HG03103 (cell line): ENCODE data around the gene SYP.
"Not testable (repeated sequence)": the region's sequence is repeated elsewhere in the genome, so short reads cannot be mapped to it uniquely, and the experiment has no call there.

Source experiments
- ATAC-seq: cut with Tn5 transposase; IDR thresholded peaks from one replicate; pipeline ENCODE4 v1.9.1; 2021; ENCODE audit warnings: low read depth; ENCODE audit not compliant: unreplicated experiment

The SYP gene

DNA sequence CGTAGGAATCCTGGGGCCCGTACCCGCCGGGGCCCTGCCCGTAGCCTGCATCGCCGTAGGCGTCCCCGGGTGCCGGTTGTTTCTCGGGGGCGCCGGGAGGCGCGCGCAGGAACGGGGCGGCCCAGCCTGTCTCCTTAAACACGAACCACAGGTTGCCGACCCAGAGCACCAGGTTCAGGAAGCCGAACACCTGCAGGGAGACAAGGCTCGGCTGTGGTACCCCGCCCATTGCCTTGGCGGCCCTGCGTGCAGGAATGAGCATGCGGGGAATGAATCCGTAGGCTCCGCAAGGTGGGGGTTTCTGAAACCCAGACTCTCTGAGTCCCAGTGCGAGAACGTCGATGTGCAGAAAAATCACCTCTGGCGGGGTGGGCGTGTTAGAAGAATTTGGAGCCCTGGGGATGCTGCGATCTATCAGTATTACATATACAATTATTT lies 8.4 kb downstream of the SYP start:
- ATAC-seq: peak; percentile 14

DNA sequence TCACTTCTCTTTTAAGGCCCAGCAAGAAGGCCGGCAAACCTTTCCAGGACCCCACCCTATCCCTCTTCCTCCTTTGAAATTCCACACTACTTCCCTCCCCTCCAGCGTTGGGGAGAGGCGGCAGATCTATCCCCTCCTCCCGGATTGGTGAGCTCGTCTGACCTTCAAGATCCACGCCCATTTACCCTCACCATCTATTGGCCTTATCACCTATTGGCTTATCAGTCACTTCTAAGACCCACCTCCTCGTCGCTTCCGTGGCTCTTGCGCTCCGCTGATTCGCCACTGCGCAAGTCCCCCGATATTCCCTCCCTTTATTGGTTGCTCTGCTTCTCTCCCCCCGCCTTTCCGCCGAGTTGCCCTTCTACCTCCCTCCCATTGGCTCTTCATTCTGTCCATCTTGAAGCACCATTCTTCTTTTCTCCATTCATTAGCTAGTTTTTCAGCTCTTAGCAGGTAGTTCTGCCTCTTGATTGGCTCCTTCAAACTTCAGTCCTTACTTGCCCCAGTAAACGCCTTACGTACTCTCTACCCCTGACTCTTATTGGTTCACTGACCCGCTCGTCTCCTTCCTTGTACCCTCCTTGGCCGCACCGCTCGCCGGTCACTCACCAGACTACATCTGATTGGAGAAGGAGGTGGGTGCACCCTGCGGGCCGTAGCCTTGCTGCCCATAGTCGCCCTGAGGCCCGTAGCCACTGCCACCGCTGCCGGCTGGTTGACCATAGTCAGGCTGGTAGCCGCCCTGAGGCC lies 9.0 kb downstream of the SYP start:
- ATAC-seq: peak; percentile 85

DNA sequence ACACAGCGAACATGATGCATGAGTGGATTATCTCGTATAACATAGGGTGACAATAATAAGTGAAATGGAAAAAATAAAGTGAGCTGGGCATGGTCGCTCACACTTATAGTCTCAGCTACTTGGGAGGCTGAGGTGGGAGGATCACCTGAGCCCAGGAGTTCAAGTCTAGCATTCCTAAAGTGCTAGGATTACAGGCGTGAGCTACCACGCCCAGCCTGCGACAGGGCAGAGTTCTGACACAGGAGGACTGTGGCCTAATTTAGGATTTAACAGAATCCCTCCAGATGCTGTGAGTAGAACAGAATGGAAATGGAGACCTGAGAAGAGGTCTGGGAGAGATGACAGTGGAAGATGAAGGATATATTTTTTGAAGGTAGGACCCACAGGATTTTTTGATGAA lies 10.4 kb downstream of the SYP start:
- ATAC-seq: no peak

DNA sequence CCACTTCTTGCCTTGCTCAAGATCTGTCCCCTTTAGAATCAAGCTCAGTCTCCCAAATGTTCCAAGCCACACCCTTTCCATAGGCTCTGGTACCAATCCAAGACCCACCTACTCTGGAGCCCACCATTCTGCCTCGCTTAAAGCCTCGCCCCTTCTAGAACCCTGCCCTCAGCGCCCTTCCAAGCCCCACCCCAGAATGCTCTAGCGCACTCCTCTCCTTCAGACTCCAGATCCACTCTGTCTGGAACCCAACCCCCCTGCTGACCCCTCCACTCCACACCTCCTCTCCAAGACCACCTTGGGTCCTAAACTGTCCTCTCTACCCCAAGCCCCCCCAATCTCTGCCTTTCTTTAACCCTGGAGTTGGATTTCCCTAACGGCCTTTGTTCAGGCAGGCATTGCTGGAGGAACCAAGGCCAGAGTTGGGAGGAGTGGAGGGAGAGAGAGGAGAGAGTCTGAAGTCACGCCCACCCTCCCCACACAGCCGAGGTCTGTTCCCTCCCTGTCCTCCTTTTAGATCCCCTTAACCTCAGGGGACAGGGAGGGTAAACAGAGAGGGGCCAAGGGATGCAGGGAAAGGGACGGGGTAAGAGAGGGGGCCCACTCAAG lies 11.4 kb downstream of the SYP start:
- no peak for ATAC-seq

DNA sequence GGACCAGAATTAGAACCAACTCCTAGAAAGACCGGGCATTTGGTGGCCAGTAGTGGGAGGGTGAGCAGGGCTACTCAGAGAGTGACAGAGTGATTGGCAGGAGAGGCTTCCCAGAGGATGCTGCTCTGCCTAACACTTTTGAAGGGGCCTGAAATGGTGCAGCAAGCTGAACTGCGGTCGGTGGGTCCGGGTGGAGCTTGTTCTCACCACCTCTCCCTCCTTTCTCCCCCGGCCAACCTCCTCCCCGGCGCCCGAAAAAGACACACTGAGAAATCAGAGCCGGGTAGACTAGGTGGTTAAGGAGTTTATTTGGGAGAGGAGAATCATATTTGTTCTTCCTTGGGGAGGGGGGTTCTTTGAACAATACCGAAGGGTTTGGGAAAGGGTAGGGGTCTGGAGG lies 12.5 kb downstream of the SYP start:
- no peak for ATAC-seq

DNA sequence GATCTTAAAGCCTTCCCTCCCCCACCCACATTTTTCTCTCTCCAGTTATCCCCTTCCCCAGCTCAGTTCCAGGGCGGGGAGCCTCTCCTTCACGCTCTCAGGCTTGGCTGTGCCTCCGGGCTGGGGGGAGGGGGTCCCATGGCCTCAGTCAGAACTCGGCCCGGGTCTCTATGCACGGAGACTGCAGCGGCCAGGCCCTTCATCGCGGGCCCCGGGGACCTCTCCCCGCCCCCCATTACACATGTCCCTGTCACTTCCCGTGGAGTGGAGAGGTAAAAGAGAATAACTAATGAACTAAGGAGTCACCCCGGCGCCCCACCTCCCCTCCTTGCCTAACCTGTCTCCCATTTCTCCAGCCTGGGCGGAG lies 13.0 kb downstream of the SYP start:
- no peak for ATAC-seq

DNA sequence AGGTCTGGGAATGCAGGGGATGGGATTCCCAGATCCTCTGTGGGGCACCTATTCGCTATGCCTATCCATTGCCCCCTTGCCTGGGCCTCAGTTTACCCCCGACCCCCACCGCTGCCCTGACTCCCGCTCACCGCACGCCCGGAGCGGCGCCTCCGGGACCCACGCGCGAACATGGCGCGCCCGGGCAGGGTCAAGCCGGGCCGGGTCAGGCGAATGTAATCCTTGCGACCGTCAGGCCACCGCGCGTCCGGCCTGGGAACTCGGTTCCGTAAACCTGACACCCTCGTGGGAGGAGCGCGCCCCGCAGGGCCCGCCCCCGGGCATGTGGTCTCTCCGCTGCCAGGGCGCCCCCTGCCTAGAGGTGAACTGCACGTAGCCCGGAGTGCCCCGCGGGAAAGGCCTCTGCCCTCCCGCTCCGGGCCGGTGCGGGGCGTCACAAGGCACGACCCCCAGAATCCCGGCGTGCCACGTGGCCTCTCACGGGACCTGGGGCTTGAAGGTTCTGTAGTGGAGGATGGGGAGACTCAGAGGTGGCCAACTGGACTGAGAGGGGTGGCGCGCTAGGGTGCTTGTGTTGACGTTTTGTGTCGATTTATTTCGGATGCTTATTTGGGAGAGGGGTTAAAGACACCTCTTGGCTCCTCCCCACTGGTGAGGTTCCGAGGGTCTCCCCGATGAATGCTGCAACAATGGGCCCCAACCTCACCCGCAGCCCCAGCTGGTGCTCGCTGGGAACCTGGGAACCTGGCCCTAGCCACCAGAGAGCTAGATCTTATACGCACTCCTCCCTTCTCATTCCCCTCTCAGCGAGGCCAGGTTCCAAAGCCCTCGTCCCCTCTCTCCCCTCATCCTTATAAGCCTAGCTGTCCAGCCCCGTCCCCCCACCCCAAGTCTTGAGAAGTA lies 13.6 kb downstream of the SYP start, which contains the start of gene PRICKLE3:
TSS of gene PRICKLE3 (minus strand) at position 249 of the 903 bp plus-strand sequence. CDS start at position 173, 76 bp downstream.
- ATAC-seq: no peak

DNA sequence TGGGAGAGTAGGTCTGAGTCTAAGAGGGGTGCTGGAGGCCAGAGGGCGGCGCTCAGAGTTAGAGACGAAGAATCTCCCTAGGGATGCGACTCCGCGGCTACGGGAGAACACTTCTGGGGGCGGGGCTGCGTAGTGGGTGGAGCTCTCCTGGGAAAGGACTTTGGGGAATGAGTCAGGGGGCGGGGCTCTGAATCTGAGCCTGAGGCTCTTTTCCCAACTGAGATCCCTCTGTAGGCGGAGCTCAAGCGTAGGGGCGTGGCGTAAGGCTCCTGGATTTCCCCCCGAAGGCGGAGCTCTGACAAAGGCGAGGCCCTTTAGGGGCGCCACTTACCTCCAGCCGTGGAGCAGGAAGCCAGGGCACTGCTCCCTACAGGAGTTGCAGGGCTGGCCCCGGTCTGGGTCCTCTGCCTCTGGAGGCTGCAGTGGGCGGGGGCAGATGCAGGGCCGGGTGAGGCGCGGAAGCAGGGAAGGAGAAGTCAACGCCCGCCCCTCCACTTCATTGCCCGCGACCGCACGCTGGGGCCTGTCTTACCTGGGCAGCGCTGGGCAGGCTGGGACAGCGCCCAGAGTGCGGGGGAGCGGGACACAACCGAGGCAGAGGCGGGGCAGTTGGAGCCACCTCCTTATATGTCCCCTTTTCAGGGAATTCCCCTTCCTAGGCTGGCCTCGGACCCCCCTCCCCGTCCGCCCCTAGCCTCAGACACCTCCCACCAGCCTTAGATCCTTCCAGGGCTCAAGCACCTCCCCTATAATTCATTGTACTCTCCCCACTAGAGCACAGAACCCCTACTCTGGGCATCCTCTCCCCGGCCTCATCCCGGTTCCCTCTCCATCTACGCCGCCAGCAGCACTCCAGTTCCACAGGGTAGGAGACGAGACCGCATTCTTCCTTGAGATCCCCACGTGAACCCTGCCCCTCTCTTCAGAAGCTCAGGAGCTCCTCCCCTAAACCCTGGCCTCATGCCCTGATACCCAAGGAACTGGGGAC lies 15.4 kb downstream of the SYP start:
- no peak for ATAC-seq

DNA sequence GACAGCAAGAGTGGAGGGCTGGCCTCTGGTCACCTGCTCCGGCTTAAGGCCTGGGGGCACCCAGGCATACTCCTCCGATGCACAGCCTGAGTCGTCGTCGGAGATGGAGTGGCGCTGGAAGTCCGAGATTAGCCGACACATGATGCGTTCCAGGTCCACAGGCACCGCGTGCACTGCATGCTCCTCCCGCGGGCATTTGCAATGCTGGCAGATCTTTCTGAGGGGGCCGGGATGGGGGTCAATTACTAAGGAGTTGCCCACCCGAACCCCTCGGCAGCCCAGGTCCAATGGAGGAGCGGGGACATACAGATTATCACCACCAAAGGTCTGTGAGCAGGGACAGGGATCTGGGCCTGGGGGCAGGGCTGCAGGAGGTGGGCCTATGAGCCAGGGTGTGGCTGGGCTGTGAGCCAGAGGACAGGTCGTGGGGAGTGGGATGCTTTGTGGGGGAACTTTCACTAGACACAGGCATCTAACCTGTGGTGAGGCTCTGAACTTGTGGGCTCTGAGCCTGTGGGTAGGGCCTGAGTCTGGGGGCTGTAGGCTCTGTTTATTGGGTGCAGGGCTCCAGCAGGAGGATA lies 16.2 kb downstream of the SYP start:
- ATAC-seq: no peak

DNA sequence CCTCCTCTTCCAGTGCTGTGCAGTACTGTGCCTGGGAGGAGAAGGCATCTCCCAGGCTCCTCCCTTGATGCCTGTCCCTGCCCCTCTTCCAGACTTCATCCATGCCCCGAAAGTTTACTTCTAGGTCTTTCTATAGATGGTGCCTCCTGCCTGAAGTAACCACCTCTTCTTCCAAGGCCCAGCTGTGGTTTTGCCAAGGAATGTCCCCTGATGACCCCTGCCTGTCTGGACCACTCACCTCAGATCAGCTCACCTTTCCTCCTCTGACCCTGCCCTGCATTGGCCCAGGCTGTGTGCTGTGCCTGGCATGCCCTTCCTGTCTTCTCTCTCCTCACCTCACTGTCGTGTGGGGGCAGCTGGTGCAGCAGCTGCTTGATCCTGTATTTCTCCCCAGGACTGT lies 20.6 kb downstream of the SYP start:
- no peak for ATAC-seq

DNA sequence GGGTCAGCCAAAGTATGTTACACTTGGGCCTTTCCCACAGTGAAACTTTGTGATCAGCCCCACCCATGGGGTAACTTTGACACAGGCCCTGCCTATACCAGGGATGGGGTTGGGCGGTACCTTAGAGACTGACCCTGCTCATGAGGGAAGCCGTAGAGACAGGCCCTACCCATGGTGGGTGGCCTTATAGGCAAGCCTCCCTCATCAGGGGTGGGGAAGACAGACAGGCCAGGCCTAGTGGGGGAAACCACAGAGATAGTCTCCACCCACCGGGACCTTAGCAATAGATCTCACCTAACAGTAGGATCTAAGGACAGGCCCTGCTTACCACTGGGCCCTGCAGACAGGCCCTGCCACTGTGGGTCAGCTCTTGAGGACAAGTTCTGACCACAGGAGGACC lies 21.5 kb downstream of the SYP start:
- no peak for ATAC-seq

DNA sequence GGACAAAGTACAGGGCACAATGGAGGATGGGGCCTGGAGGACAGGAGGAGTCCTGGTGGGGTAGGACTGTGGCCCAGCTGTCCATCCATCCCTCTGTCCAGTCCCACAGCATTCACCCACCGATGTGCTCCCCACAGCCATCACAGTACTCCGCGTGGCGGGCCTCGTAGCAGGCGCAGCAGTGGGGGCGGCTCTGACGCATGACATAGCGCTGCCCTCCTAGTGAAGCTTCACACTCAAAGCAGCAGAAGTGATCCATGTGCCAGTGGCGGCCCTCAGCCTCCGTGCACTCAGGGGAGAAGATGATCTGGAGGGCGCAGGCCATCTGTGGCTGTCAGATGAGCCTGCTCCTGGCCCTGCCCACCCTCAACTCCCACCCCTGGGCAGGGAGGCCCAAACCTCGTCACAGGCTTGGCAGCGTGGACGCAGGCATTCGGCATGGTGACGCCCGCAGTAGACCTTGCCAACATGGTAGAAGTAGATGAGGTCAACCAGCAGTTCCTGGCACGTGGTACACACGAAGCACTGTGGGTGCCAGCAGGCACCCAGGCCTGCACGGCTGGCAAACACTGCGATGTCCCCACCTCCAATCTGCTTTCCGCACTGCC lies 22.0 kb downstream of the SYP start:
- ATAC-seq: no peak

DNA sequence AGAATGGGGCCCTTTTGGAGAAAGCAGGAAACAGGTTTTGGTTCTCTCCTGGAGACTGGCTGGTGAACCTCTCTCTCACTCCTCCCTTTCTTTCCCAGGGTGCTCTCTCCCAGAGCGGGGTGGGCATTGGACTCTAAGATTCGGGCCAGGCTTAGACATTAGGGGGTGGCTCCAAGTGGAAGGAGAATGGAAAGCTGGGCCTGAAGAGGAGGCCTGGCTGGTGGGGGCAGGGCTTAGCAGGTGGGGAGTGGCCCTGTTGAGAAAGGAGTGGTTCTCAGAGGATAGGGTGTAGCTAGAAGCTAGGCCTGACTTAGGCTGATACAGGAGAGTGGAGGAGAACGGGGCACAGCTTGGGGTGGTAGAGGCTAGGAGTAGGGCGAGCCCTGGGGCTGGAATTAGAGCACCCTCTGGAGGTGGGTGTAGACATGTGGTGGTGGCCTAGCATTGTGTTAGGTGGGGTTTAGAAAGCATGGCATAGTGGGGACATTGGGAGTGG lies 22.6 kb downstream of the SYP start:
- ATAC-seq: no peak

DNA sequence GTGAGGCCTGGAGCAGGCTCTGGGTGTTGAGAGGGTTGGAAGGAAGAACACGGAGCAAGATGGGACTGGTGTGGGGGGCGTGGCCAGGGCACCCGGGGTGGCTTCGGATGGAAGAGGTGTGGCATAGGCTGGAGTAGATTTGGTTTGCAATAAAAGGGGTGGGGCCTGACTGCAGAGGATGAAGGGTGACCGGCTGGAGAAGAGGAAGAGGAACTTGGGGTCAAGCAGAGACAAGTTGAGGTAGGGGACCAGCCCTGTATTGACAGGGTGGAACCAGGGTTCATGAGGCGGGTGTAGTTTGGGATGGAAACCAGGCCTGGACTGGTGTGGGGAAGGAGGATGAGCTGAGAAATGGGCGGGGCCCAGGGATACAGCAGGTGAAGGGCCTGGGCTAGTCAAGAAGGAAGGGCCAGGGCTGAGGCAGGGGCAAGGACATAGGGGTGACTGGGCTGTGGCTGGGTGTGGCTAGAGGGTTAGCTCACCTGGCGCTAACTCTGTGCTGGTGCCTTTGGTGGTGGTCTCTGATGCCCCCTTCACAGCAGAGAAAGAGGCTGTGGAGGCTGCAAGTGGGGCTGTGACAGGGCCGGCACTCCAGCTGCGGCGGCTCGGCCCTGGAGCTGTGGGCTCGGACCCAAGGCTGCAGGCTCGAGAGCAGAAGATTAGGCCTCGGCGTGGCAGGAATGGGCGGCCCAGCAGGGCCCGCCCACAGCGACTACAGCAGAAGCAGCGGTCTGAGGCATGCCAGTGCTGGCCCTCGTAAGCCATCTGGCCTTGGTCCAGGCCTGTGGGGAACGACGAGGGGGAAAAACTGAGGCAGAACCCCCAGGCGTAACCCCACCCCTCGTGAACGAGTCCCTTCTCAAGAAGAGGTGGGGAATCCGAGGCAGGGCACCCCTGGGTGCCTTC lies 23.3 kb downstream of the SYP start:
- no peak for ATAC-seq

DNA sequence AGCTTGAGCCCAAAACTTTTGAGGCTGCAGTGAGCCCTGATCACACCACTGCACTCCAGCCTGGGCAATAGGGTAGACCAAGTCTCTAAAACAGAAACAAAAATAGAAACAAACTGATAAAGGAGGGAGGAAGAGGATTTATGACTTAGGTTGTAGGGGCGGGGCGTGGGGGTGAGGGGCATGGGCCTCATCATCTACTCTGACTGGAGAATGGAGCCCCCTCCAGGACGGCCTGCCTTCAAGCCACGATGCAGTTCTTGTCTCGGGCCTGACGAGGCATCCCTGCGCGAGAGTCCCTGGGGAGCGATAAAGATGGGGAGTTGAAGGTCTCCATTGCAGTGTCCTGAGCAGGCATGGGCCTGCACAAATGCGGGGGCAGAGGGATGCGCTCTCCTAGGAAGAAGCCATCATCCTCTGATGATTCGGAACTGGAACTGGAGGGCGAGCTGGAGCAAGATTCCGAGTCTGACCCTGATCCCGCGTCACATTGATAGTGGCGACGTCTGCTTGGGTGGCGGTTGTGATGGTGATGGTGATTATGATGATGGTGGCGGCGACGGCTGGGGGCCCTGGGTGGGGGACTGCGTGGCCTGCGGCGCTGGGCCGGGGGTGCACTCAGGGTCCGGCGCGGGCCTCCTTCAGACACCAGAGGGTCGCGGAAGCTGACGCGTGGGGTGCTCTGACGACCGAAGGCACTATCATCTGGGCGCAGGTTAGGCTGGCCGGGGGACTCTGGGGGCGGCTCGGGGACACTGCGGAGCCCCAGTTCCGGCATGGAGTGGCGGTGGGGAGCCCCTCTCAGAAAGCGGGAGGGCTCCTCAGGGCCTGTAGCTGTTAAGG lies 24.3 kb downstream of the SYP start:
- no peak for ATAC-seq

DNA sequence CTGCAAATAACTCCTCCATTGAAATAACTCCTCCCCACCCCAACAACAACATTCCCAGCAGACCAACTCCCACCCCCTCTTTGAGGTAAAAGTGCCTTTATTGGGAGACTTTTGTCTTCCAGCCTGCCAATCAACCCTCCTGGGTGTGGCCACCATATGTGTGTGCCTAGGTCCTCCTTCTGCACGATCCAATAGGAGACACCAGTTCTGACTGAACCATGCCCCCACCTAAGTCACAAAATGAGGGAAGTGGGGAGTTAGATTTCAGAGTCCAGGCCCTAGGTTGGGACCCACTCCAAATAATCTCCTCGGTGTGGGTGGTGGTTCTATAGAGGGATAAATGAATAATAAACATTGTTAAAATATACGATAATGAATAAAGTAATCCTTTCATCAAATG lies 25.3 kb downstream of the SYP start:
- ATAC-seq: no peak

DNA sequence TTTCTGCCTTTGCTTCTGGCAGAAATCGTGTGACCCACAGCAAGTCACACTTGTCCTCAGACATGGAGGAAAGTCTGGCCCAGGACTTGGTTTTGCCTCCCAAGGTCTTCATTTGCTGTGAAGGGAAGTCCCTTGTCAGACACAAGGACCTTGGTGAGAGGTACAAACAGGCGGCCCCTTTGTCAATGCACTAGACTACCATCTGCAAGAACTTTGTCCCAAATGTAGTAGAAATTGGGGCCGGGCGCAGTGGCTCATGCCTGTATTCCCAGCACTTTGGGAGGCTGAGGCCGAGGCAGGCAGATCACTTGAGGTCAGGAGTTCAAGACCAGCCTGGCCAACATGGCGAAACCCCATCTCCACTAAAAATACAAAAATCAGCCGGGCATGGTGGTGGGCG lies 26.4 kb downstream of the SYP start:
- not testable (repeated sequence) for ATAC-seq
